ENCODE results near the gene SLC9A8. TPM values are rescaled to one million over a fixed set of nuclear protein-coding genes. Genes with fewer than 3 reads are reported as not detected.

SLC9A8 gene
- 30.2 and 34.7 TPM in 2 replicates for total RNA-seq (2011; cell fraction: chromatin; rRNA removed; ENCODE audit: low replicate concordance)
- total RNA-seq (2011; cell fraction: nucleolus; rRNA removed): 26.8 and 36.1 TPM in 2 replicates
- 19.1 and 25.0 TPM in 2 replicates for total RNA-seq (2011; cell fraction: nucleoplasm; rRNA removed)
- 5.0 and 11.7 TPM in 2 replicates for total RNA-seq (2014; rRNA removed)
- 4.9 and 5.9 TPM in 2 replicates for total RNA-seq (2014; rRNA removed; fragmentation: Illumina TruSeq; extraction: Trizol)
- 4.9 and 9.7 TPM in 2 replicates for total RNA-seq (2015; rRNA removed; fragmentation: Illumina TruSeq; extraction: Trizol)
- 8.0 and 8.8 TPM in 2 replicates for total RNA-seq (2021)
- 2.9 and 4.4 TPM in 2 replicates for polyA plus RNA-seq (2011; rRNA removed)
- 2.6 TPM in 2 replicates for polyA plus RNA-seq (2011; cell fraction: cytosol; rRNA removed)
- 16.6 and 24.2 TPM in 2 replicates for polyA plus RNA-seq (2011; cell fraction: nucleus; rRNA removed)
- polyA plus RNA-seq (2012): 5.3 and 9.7 TPM in 2 replicates
- 5.7 and 6.3 TPM in 2 replicates for polyA plus RNA-seq (2014; fragmentation: Illumina TruSeq; extraction: Trizol)
- polyA plus RNA-seq (2014; fragmentation: Nextera tagmentation; extraction: Ambion mirVana): under 1 TPM; 0.56 to 0.76 TPM
- 4.7 and 5.4 TPM in 2 replicates for polyA plus RNA-seq (2014; rRNA removed)
- polyA minus RNA-seq (2011; rRNA and poly(A)+ RNA removed): 16.2 and 17.9 TPM in 2 replicates
- 1.8 and 3.2 TPM in 2 replicates for polyA minus RNA-seq (2011; cell fraction: cytosol; rRNA and poly(A)+ RNA removed)
- 17.5 and 25.3 TPM in 2 replicates for polyA minus RNA-seq (2011; cell fraction: nucleus; rRNA and poly(A)+ RNA removed)
- percentile 74 among the genes with signal in this experiment for Bru-seq, nascent RNA
- percentile 74 among the genes with signal in this experiment for BruChase-seq, experiment 1, labeled RNA remaining after a 2-hour chase
- percentile 69 among the genes with signal in this experiment for BruChase-seq, experiment 2, labeled RNA remaining after a 6-hour chase
- long read RNA-seq, experiment 1, partial matches to known transcripts: 3 of 24 reads
- long read RNA-seq, experiment 1, other reads (novel, unspliced or antisense): 21 of 24 reads
- long read RNA-seq, experiment 2, partial matches to known transcripts: 2 of 8 reads
- long read RNA-seq, experiment 2, other reads (novel, unspliced or antisense): 6 of 8 reads
- long read RNA-seq, experiment 3, partial matches to known transcripts: 1 of 2 reads
- long read RNA-seq, experiment 3, other reads (novel, unspliced or antisense): 1 of 2 reads

- Histone ChIP-seq H3K79me2 (ENCODE audit: control insufficient read depth, insufficient read depth, low read length) (peaks cover 18% of the 10 kb centered on the region), H3K9me1 (ENCODE audit: control insufficient read depth, insufficient read depth, low read length) (no peaks in the 10 kb centered on the region), H4K20me1 (replicated peaks; ENCODE audit: control insufficient read depth, insufficient read depth, low read length) (no peaks in the 10 kb centered on the region), H3K27ac (ENCODE audit: extremely low read depth, low read depth, low read length) (peak within 1 kb of the TSS; percentile 91), H3K4me2 (ENCODE audit: insufficient read depth, low read length) (peak within 1 kb of the TSS; percentile 89), H2AFZ (ENCODE audit: low read depth, low read length) (peak within 1 kb of the TSS; percentile 87), H3K36me3 (ENCODE audit: control insufficient read depth, insufficient read depth, low read length) (peaks cover 25% of the 10 kb centered on the region), H3K9ac (ENCODE audit: insufficient read depth in 1 of 2, low read depth in 2 of 2, low read length in 2 of 2) (peak within 1 kb of the TSS; percentile 83 to 89), H3K4me1 (replicated peaks in 1 of 2; ENCODE audit: control insufficient read depth in 2 of 2, insufficient read depth in 2 of 2, low read length in 2 of 2) (peaks cover 13 to 23% of the 10 kb centered on the region in 2 experiments; a peak in 4 of 5 replicates), H3K4me3 (peak within 1 kb of the TSS; percentile 65), H3K9me3 (replicated peaks; ENCODE audit: control insufficient read depth, insufficient read depth, low read depth, low read length) (no peaks in the 10 kb centered on the region), H3K27me3 (ENCODE audit: control insufficient read depth in 2 of 2, insufficient read depth in 2 of 2, low read length in 2 of 2) (no peaks in the 10 kb centered on the region)
- intact Hi-C loops (cut with micrococcal nuclease) (loop anchor here (5.0 to 10.0 kb wide), 3 partner anchors 45 to 200 kb away; partner anchors contain the start of gene B4GALT5), in situ Hi-C loops (cut with MboI) (no loop called here)
- no TSS peak for BruUV-seq (replicated peaks)
- WGBS (ENCODE audit: insufficient coverage, low coverage, missing lambda C conversion rate): under 1% methylated on average over 43 of the region's 61 CpGs
- ATAC-seq: peak; percentile 98
- ChIA-PET CTCF (ENCODE audit: low intra/inter-chr PET ratio) (interaction anchor here (1.9 kb wide), 1 partner anchor 202 kb away, joined by 9 read pairs; no protein-coding TSS in a partner anchor), POLR2A (interaction anchor here (0.5 to 3.7 kb wide), 9 partner anchors 13 to 973 kb away, joined by 3 to 13 read pairs (median 4); no protein-coding TSS in a partner anchor)
- FAIRE-seq: peak; percentile 87
- DNase-seq (ENCODE audit: extremely low read depth in 1 of 4, low spot score in 3 of 4): peak; percentile 91 to 96 (median 94)
- TF ChIP-seq SREBF2 (CRISPR knock-in tag; IDR thresholded peaks at IDR 0.05) (no peak), CBX3 (IDR thresholded peaks at IDR 0.05; ENCODE audit: borderline replicate concordance in 1 of 2, low read length in 2 of 2) (no peak), TAF9B (IDR thresholded peaks at IDR 0.05; ENCODE audit: partially characterized antibody) (peak; percentile 25), MAFG (tag; conservative IDR thresholded peaks at IDR 0.05) (no peak), RHOXF2B (CRISPR knock-in tag; conservative IDR thresholded peaks at IDR 0.05) (no peak), MYBL2 (IDR thresholded peaks at IDR 0.05; ENCODE audit: low read depth) (no peak), MYBL2 (CRISPR knock-in tag; IDR thresholded peaks at IDR 0.05; ENCODE audit: borderline replicate concordance) (no peak), TOE1 (IDR thresholded peaks at IDR 0.05; ENCODE audit: borderline replicate concordance) (peak; percentile 74; the same call in 1 of the 2 replicates), TOE1 (CRISPR knock-in tag; IDR thresholded peaks at IDR 0.05; ENCODE audit: borderline replicate concordance, low read depth) (no peak), NEUROD1 (IDR thresholded peaks at IDR 0.05; ENCODE audit: borderline replicate concordance, low read depth, low read length, partially characterized antibody) (peak; percentile 9), ZNF707 (CRISPR knock-in tag; conservative IDR thresholded peaks at IDR 0.05) (no peak), ZFP91 (CRISPR knock-in tag; IDR thresholded peaks at IDR 0.05) (no peak), MEF2D (tag; conservative IDR thresholded peaks at IDR 0.05; ENCODE audit: low read depth) (no peak)
These were observed at the start of gene SLC9A8 for GRCh38 chr20:49812507-49813304. Gene SLC9A8 (plus strand): TSS chr20:49812828. CDS start chr20:49812923, 95 bp downstream.

All from K562 (cell line).